GM19438 (cell line): ENCODE measurements around the gene C22orf39.

Experiments
- ATAC-seq: cut with Tn5 transposase; IDR thresholded peaks from one replicate; pipeline ENCODE4 v1.9.1; 2021; ENCODE audit warnings: low read depth; ENCODE audit not compliant: unreplicated experiment

The C22orf39 gene

DNA sequence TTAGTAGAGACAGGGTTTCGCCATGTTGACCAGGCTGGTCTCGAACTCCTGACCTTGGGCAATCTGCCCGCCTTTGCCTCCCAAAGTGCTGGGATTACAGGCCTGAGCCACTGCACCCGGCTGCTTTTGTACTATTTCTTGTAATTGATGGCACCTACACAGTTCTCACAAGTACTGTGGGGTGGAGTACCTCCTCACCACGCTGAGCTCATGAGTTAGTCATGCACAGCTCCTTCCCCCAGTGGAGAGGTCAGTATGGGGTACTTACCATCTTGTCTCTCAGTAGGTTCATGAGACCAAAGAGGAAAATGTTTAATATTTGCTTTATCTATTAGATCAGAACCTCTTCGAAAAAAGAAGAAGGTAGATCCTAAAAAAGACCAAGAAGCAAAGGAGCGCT, 13.1 kb downstream of the C22orf39 start:
- ATAC-seq = no peak

DNA sequence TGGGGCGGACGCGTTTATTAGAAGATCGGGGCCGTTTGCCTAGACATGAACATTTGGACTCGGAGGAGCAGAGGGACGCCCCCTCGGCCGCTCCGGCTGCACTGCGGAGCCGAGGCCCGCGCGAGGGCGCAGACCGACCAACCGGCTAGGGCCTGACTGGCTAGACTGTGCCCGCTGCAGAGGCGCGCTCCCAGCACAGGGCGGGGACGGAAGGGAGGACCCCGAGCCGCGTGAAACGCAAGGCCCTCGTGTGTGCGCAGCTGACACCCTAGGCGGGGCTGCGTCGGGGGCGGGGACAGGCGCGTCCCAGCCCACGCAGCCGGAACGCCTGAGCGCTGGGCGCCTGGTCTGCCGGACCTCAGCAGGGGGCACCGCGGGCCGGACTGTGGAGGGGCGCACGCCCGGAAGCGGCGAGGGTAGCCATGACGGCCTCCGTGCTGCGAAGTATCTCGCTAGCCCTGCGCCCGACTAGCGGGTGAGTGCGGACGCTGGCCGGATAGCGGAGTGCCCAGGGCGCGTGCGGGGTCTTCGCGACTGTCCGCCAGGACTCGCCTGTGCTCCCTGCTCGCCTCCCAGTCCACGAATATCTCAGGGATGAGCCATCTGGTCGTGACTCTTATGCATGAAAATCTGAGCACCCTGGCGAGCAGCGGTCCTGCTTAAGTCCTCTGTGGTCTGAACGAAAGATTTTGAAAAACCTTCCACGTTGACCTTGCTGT, 15.2 kb downstream of the C22orf39 start, which contains the start of gene MRPL40:
MRPL40 (plus strand) TSS at position 413 of the 719 bp plus-strand sequence; CDS start at position 423, 10 bp downstream.
- ATAC-seq = peak; percentile 75

- ATAC-seq = peak; percentile 49
Observed at GRCh38 chr22:19431649-19432132, 15.8 kb downstream of the C22orf39 start, which contains the start of gene HIRA. TSS of gene HIRA (minus strand) at chr22:19431733. CDS start at chr22:19431476, 257 bp downstream.

- no peak for ATAC-seq
Observed at GRCh38 chr22:19430890-19431541, 16.5 kb downstream of the C22orf39 start.

DNA sequence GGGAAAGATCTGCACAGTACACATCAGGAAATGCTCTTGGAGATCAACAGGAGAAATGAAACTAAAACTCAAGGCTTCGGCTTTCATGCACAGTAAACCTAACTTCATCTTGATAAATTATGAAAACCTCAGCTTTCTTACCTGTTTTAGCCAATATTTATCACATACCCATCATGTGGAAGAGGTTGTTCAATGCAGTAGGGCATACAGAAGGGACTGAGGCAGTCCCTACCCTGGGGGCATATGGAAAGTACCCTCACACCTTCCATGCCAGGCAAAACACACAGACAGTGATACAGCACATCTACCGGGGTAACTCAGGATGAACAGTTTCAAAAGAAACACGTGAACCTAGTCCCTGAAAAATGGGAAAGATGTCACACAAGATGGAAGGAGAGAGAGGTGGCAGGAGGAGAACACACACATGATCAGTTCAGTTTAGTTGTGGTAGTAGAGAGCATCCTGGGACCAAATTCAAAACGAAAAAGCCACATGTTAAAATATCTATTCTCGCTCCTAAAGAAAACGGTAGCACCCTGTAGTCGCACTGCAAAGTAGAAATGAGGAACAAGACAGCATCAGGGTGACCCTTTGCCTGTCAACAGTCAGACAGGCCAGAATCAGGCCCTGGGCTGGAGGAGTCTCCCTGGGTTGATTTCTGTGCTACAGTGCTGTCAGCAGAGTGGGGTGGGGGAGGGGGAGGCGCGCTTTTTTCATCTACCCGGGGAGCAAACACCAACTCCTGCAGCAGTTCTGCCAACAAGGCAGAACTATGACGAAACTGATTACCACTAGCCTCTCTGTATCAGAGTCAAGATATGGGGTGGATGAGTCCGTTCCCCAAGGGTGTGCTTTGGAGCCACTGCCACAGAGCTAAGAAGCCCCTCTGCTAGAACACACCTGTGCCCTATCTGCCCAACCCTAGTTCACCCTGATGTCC, 17.3 kb downstream of the C22orf39 start:
- no peak for ATAC-seq

GRCh38 chr22:19424186-19424500, 23.4 kb downstream of the C22orf39 start:
- no peak for ATAC-seq

GRCh38 chr22:19422440-19423301, 24.8 kb downstream of the C22orf39 start:
- ATAC-seq = no peak

DNA sequence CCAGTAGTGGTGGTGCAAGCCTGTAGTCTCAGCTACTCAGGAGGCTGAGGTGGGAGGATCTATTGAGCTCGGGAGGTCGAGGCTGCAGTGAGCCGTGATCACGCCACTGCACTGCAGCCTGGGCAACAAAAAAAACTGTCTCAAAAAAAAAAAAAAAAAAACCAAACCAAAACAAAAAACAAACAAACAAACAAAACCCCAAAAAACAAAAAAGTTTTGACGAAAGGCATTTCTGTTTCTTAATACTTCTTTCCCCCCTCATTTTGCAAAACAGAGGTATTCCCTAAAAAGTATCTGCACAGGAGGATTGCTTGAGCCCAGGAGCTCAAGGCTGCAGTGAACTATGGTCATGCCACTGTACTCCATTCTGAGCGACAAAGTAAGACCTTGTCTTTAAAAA, 27.2 kb downstream of the C22orf39 start:
- no peak for ATAC-seq

DNA sequence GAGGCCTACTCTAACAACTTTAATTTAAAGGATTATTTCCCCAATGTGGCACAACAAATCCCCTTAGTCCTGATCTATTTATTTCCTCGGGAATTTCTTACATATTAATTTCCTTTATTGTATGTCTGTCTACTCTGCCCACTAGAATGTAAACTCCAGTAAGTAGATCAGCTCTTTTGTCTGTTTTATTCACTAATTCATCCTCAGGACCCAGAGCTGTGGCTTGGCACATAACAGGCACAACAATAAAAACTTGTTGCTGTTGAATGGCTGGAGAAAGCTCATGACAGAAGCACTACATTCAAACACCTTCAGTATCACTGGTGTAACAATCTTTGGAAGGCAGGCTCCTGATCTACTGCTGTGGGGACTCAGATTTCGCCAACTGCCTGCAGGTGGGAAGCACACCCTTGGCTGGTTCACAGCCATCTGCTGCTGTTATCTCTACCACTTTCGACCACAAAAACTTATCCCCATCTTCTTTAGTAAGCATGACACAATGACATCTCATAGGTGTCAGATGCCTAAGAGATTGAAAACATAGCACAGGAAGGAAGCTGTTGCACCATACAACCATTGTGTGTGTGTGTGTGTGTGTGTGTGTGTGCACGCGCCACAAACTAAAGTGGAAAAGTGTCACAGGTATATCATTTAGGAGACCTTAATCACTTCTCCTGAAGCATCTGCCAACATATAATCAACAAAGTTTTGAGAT, 27.9 kb downstream of the C22orf39 start:
- no peak for ATAC-seq

GRCh38 chr22:19419086-19419463, 28.4 kb downstream of the C22orf39 start:
- no peak for ATAC-seq

- ATAC-seq = no peak
Observed at GRCh38 chr22:19412923-19413322, 34.6 kb downstream of the C22orf39 start.

- no peak for ATAC-seq
Observed at GRCh38 chr22:19412478-19412877, 35.0 kb downstream of the C22orf39 start.

- no peak for ATAC-seq
Observed at GRCh38 chr22:19411690-19412045, 35.8 kb downstream of the C22orf39 start.

DNA sequence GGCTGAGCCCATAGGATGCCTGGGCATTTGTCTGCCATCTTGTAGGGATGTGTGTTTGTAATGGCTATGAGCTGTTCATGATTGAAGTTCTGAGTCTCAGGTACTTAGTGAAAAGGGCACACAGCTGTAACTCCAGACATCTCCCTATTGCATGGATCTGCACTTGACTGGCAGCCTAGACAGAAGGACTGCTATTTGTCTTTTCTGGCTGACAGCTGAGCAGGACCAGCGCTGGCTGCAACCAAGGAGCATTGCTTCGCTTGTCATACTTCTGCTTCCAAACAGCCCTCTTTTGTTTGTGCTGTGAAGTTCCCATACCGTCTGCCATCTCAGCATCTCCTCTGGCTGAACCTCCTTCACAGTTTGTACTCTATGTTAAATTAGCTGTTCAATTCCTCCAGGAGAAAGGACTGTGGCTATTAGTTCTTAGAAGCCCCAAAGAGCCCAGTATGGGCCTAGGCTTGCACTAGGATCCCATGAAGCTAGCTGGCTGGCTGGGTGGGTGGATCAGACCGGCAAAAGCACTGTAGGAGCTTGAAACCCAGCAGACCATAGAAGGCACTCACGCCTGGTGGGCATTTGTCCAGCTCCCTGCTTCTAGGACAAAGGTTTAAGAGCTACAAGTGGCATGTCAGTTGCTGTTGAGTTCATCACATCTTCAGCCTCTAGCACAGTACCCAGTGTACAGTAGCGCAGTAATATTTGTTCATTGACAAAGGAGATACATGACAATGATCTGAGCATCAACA, 36.4 kb downstream of the C22orf39 start:
- ATAC-seq = no peak

DNA sequence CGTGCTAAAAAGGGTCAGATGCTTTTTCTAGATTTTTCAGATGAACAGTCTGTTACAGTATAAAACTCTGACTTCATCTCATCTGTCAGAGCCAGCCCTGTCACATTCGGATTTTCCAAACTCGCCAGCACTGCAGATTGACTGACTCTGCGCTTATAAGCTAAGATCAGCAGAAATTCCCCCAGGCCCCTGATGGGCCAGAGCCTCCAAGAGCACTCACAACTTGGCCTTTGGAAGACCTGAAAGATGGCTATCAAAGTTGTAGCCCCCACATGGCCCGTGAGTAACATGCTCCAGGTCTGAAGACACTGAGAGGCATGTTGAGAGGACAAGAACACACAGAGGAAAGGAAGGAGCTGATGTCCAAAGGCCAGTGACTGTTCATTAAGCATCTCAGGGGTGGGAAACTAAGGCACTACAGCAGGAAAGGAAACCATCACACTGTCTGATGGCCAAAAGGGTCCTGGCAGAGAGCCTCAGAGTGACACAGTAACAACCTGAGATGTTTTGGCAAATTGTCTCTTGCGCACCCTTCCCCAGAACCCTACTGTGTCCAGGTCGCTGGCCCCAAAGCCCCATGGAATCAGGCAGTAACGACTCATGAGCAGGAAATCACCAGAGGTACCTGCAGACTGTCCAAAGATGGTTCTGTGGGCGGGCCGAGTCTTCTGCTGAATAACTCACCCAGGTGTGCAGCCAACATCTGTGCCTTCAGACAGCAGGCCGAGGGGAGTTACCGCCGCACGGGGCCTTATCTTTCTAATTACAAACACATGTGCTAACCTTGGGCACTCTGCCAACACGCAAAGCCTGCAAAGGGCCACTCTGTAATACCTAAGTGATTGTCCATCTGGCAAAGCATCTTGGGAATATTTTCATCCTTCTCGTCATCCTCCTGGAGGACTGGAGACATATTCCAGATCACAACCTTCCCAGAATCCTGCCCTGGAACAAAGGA, 39.6 kb downstream of the C22orf39 start:
- no peak for ATAC-seq

DNA sequence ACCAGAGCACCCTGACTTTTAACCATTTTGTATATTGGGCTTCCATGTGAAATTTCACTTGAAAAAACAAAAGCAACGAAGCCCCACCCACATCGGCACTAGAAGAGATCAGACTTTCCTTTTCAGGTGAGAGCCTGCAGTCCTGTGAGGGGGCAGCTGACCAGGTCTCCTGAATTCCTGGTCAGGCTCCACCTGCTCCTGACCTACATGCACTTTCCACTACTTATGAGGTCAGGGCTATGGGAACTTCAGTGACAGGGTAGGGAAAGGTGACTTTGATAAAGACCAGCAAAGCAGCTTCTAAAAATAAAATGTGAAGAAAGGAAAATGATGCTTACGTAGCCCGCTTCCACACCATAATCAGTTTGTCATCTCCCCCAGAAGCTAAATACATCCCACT, 40.7 kb downstream of the C22orf39 start:
- ATAC-seq = no peak

DNA sequence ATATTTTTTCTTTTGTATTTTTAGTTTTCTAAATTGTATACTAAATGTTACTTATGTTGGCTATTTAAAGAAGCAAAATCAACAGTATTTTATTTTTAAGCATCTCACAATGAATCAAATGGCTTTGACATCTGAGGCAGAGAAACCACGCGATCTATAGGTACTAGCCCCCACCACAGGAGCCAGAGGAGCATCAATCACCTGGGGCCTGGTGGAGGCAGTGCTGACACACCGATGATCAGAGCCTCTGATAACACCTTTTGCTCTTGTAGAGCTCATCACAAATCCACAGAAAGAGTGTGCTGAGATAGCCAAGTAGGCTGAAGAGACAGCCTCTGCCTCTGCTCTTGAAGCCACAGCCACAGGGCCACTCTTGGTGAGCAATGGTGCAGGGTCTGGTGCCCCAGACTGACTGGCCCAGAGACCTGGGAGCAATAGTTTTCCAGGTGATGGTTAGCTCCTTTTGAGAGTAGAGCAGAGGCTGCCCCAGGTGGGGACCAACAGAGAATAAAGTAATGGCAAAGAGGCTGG, 41.2 kb downstream of the C22orf39 start:
- no peak for ATAC-seq
